Liver (tissue), 9 donors: ENCODE measurements around the gene FILIP1. TPM values are rescaled to one million over a fixed set of nuclear protein-coding genes. Genes with fewer than 3 reads are reported as not detected.
A peak's percentile ranks its signal among the peaks of the same experiment; 100 is the strongest.

ENCODE experiments used
- DNase-seq: peaks from one replicate; pipeline ENCODE4 v3.0.0-alpha.2; 2017; ENCODE audit warnings: low spot score
- H3K27ac ChIP-seq, 2 donors: one replicate each; pipeline ENCODE4 v1.7.0; 2013; ENCODE audit warnings: inconsistent platforms in 2 of 2, low read length in 2 of 2, control low read depth in 1 of 2, low read depth in 1 of 2, mild to moderate bottlenecking in 1 of 2
- H3K27me3 ChIP-seq, 4 donors: one replicate each; pipeline versions ENCODE4 v1.6.1 to v1.7.0; 2013; ENCODE audit warnings: low read length in 3 of 4, inconsistent platforms in 1 of 4, mild to moderate bottlenecking in 1 of 4, moderate library complexity in 1 of 4; ENCODE audit not compliant: control insufficient read depth in 4 of 4, insufficient read depth in 4 of 4
- H3K36me3 ChIP-seq, 4 donors: one replicate each; pipeline versions ENCODE4 v1.6.1 to v1.7.0; 2013; ENCODE audit warnings: low read length in 3 of 4, mild to moderate bottlenecking in 3 of 4, low read depth in 1 of 4, moderate library complexity in 1 of 4; ENCODE audit not compliant: control insufficient read depth in 4 of 4, insufficient read depth in 3 of 4
- H3K4me1 ChIP-seq, 4 donors: one replicate each; pipeline versions ENCODE4 v1.6.1 to v1.7.0; 2013; ENCODE audit warnings: low read length in 3 of 4, mild to moderate bottlenecking in 3 of 4, moderate library complexity in 1 of 4; ENCODE audit not compliant: control insufficient read depth in 4 of 4, insufficient read depth in 4 of 4
- H3K4me3 ChIP-seq, 3 donors: one replicate each; pipeline versions ENCODE4 v1.6.1 to v1.7.0; 2013; ENCODE audit warnings: low read length in 3 of 3, control low read depth in 1 of 3, low read depth in 1 of 3, mild to moderate bottlenecking in 1 of 3
- H3K9ac ChIP-seq, 2 donors: one replicate each; pipeline ENCODE4 v1.7.0; 2013; ENCODE audit warnings: low read length in 2 of 2, mild to moderate bottlenecking in 2 of 2, moderate library complexity in 2 of 2, control low read depth in 1 of 2, low read depth in 1 of 2
- H3K9me3 ChIP-seq, 4 donors: one replicate each; pipeline versions ENCODE4 v1.6.1 to v1.7.0; 2013; ENCODE audit warnings: low read length in 3 of 4; ENCODE audit not compliant: control insufficient read depth in 4 of 4
- EGR1 ChIP-seq, 2 donors: IDR thresholded peaks; 2 replicates each; pipeline ENCODE4 v1.6.1; 2016 to 2018; ENCODE audit warnings: antibody characterized with exemption in 2 of 2, low read depth in 2 of 2
- FOXA1 ChIP-seq: IDR thresholded peaks from 2 replicates; pipeline ENCODE4 v1.6.1; 2016; ENCODE audit warnings: antibody characterized with exemption
- FOXA2 ChIP-seq: IDR thresholded peaks from 2 replicates; pipeline ENCODE4 v1.6.1; 2016; ENCODE audit warnings: antibody characterized with exemption
- GABPA ChIP-seq, 2 donors: IDR thresholded peaks in 1 of 2; conservative IDR thresholded peaks in 1 of 2; 2 replicates each; pipeline ENCODE4 v1.6.1; 2016; ENCODE audit warnings: antibody characterized with exemption in 2 of 2, mild to moderate bottlenecking in 1 of 2, moderate library complexity in 1 of 2
- HNF4A ChIP-seq, 2 donors: conservative IDR thresholded peaks; 2 replicates each; pipeline ENCODE4 v1.6.1; 2016; ENCODE audit warnings: antibody characterized with exemption in 2 of 2, mild to moderate bottlenecking in 2 of 2
- HNF4G ChIP-seq: IDR thresholded peaks from 2 replicates; pipeline ENCODE4 v1.6.1; 2016; ENCODE audit warnings: antibody characterized with exemption
- JUND ChIP-seq, 2 donors: IDR thresholded peaks; 2 replicates each; pipeline ENCODE4 v1.6.1; 2016; ENCODE audit warnings: antibody characterized with exemption in 2 of 2
- NR2F2 ChIP-seq: IDR thresholded peaks from 2 replicates; pipeline ENCODE4 v1.6.1; 2016; ENCODE audit warnings: antibody characterized with exemption
- RAD21 ChIP-seq, 2 donors: IDR thresholded peaks; 2 replicates each; pipeline ENCODE4 v1.6.1; 2016; ENCODE audit warnings: antibody characterized with exemption in 2 of 2, mild to moderate bottlenecking in 2 of 2
- RXRA ChIP-seq, 2 donors: IDR thresholded peaks; 2 replicates each; pipeline ENCODE4 v1.6.1; 2017 to 2018; ENCODE audit warnings: antibody characterized with exemption in 2 of 2, mild to moderate bottlenecking in 1 of 2
- SP1 ChIP-seq: IDR thresholded peaks from 2 replicates; pipeline ENCODE4 v1.6.1; 2018; ENCODE audit warnings: antibody characterized with exemption, mild to moderate bottlenecking
- TAF1 ChIP-seq: conservative IDR thresholded peaks from 2 replicates; pipeline ENCODE4 v1.6.1; 2016; ENCODE audit warnings: antibody characterized with exemption, mild to moderate bottlenecking
- YY1 ChIP-seq: IDR thresholded peaks from 2 replicates; pipeline ENCODE4 v1.6.1; 2016; ENCODE audit warnings: antibody characterized with exemption, mild to moderate bottlenecking
- ZBTB33 ChIP-seq: IDR thresholded peaks from 2 replicates; pipeline ENCODE4 v1.6.1; 2016; ENCODE audit warnings: antibody characterized with exemption
- WGBS: extraction: QIAGEN DNeasy Blood & Tissue Kit; methylation state at CpG from one replicate; pipeline ENCODE4 v1.1.7; 2013; 5-methylcytosine and 5-hydroxymethylcytosine counted together
- polyA plus RNA-seq, 2 donors: library from polyadenylated mRNA; stranded (reverse) in 1 of 2; unstranded in 1 of 2; fragments of 200-250 nt in 1 of 2; fragments of >200 nt in 1 of 2; fragmentation: Nextera tagmentation in 1 of 2; extraction: Ambion mirVana in 1 of 2; gene quantifications; one replicate each; pipeline versions ENCODE4 v1.2.1 to v1.2.3, GENCODE V29; 2013 to 2015
- total RNA-seq, 2 donors: library from RNA; depleted of rRNA; stranded (reverse); fragments of >200 nt; gene quantifications; one replicate each; pipeline ENCODE4 v1.2.3, GENCODE V29; 2014
- TF ChIP-seq, protein P1 (sequence below): IDR thresholded peaks from 2 replicates; pipeline ENCODE4 v1.6.1; 2016; ENCODE audit warnings: antibody characterized with exemption
- TF ChIP-seq, protein P2 (sequence below): IDR thresholded peaks from 2 replicates; pipeline ENCODE4 v1.6.1; 2016; ENCODE audit warnings: antibody characterized with exemption, mild to moderate bottlenecking
- TF ChIP-seq, protein P3 (sequence below): fragments of 150-350 bp; IDR thresholded peaks from 2 replicates; pipeline ENCODE4 v1.5.1; 2017; ENCODE audit warnings: improper control_type of control experiment, low read depth, low read length; ENCODE audit not compliant: missing input control
- TF ChIP-seq, protein P4 (sequence below): IDR thresholded peaks from 2 replicates; pipeline ENCODE4 v1.6.1; 2016; ENCODE audit warnings: antibody characterized with exemption
- donor health status: healthy.
- donor health status: healthy.
- donor health status: healthy.
- donor health status: healthy.
- donor health status: healthy.

The FILIP1 gene
- total and polyA plus RNA-seq, 4 donors, result 0.70 to 2.8 (median 1.1) TPM

DNA sequence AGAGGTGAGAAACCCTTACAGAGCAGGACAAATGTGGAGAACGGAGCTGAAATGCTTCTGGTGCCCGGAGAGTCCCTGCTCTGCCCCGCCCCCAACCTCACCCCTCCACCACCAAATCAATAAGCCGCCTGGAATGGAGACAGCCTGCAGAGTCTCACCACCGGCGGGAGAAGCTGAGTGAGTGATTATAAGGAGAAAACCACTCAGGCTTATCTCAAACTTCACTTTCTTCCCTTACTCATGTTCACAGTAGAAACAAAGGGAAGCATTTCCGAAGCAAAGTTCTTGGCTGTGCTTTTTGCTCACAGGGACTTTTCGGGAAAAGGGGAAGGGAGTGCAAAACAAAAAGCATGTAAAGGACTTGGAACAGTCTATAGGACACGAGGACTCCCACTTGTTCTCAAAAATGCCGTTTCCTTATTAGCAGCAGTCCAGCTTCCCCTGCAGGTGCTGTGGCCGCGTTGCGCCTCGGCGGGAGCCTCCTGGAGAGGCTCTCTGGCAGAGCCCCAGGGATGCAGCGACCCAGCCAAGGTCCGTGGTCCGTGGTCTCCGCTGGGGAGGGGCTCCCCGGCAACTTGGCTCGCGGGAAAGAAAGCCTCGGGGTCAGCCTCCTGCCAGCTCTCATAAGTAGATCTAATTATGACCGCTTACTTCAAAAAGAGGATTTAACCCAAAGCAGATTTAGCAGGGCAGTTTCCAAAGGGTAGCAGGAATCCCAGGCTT lies 144.2 kb downstream of the FILIP1 start:
- Histone ChIP-seq H3K4me1 (peaks cover 0 to 9% (median 7%) of the 10 kb centered on the region in 4 donors), H3K9ac (no peak overlapping the region), H3K9me3 (no peaks in the 10 kb centered on the region), H3K4me3 (peak overlapping the region; percentile 14 to 69 (median 19)), H3K36me3 (no peaks in the 10 kb centered on the region), H3K27ac (no peak overlapping the region), H3K27me3 (no peaks in the 10 kb centered on the region)
- peak; percentile 38 for DNase-seq
- 2% methylated on average over 24 of the region's 24 CpGs for WGBS
- TF ChIP-seq RAD21 (IDR thresholded peaks at IDR 0.05) (no peak), GABPA (IDR thresholded peaks at IDR 0.05 in 1 of 2, conservative IDR thresholded peaks at IDR 0.05 in 1 of 2) (no peak), NR2F2 (no peak), TAF1 (no peak), JUND (IDR thresholded peaks at IDR 0.05) (no peak), HNF4G (no peak), FOXA1 (no peak), ZBTB33 (no peak), HNF4A (conservative IDR thresholded peaks at IDR 0.05) (no peak), SP1 (no peak), YY1 (no peak), EGR1 (IDR thresholded peaks at IDR 0.05; ENCODE audit: low read depth in 2 of 2) (no peak), FOXA2 (no peak), RXRA (IDR thresholded peaks at IDR 0.05) (no peak)
- TF ChIP-seq, protein P1, sequence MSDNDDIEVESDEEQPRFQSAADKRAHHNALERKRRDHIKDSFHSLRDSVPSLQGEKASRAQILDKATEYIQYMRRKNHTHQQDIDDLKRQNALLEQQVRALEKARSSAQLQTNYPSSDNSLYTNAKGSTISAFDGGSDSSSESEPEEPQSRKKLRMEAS, result no peak
- TF ChIP-seq, protein P2, sequence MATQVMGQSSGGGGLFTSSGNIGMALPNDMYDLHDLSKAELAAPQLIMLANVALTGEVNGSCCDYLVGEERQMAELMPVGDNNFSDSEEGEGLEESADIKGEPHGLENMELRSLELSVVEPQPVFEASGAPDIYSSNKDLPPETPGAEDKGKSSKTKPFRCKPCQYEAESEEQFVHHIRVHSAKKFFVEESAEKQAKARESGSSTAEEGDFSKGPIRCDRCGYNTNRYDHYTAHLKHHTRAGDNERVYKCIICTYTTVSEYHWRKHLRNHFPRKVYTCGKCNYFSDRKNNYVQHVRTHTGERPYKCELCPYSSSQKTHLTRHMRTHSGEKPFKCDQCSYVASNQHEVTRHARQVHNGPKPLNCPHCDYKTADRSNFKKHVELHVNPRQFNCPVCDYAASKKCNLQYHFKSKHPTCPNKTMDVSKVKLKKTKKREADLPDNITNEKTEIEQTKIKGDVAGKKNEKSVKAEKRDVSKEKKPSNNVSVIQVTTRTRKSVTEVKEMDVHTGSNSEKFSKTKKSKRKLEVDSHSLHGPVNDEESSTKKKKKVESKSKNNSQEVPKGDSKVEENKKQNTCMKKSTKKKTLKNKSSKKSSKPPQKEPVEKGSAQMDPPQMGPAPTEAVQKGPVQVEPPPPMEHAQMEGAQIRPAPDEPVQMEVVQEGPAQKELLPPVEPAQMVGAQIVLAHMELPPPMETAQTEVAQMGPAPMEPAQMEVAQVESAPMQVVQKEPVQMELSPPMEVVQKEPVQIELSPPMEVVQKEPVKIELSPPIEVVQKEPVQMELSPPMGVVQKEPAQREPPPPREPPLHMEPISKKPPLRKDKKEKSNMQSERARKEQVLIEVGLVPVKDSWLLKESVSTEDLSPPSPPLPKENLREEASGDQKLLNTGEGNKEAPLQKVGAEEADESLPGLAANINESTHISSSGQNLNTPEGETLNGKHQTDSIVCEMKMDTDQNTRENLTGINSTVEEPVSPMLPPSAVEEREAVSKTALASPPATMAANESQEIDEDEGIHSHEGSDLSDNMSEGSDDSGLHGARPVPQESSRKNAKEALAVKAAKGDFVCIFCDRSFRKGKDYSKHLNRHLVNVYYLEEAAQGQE, result no peak
- TF ChIP-seq, protein P3, sequence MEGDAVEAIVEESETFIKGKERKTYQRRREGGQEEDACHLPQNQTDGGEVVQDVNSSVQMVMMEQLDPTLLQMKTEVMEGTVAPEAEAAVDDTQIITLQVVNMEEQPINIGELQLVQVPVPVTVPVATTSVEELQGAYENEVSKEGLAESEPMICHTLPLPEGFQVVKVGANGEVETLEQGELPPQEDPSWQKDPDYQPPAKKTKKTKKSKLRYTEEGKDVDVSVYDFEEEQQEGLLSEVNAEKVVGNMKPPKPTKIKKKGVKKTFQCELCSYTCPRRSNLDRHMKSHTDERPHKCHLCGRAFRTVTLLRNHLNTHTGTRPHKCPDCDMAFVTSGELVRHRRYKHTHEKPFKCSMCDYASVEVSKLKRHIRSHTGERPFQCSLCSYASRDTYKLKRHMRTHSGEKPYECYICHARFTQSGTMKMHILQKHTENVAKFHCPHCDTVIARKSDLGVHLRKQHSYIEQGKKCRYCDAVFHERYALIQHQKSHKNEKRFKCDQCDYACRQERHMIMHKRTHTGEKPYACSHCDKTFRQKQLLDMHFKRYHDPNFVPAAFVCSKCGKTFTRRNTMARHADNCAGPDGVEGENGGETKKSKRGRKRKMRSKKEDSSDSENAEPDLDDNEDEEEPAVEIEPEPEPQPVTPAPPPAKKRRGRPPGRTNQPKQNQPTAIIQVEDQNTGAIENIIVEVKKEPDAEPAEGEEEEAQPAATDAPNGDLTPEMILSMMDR, result no peak
- TF ChIP-seq, protein P4, sequence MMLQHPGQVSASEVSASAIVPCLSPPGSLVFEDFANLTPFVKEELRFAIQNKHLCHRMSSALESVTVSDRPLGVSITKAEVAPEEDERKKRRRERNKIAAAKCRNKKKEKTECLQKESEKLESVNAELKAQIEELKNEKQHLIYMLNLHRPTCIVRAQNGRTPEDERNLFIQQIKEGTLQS, result no peak
